ENCODE results near the gene MBD3L3.
"Not testable (repeated sequence)": the region's sequence is repeated elsewhere in the genome, so short reads cannot be mapped to it uniquely, and the experiment has no call there.

Gene MBD3L3

GRCh38 chr19:7041563-7041962 is 16.9 kb downstream of the MBD3L3 start:
- DNase-seq (ENCODE audit: low read depth); H3K4me3 ChIP-seq (ENCODE audit: low read depth, low read length): not testable (repeated sequence)

GRCh38 chr19:7040079-7040478 is 18.4 kb downstream of the MBD3L3 start, which contains the start of gene MBD3L4:
TSS of gene MBD3L4 (minus strand) at chr19:7040179. CDS start at chr19:7040144, 35 bp downstream.
- DNase-seq (ENCODE audit: low read depth) = not testable (repeated sequence)

GRCh38 chr19:7030278-7030677 is 28.2 kb downstream of the MBD3L3 start, which contains the start of gene MBD3L5:
TSS of gene MBD3L5 (plus strand) at chr19:7030578. CDS start at chr19:7030612, 34 bp downstream.
- H3K4me3 ChIP-seq (ENCODE audit: low read depth, low read length); DNase-seq (ENCODE audit: low read depth): not testable (repeated sequence)

More at GRCh38 chr19:7040079-7040478, 18.4 kb downstream of the MBD3L3 start, which contains the start of gene MBD3L4:
- not testable (repeated sequence) for H3K4me3 ChIP-seq (ENCODE audit: low read depth, low read length)

- DNase-seq (ENCODE audit: low read depth) = not testable (repeated sequence)
Observed at GRCh38 chr19:7028790-7029189, 29.7 kb downstream of the MBD3L3 start.

GRCh38 chr19:7021331-7021730 is 37.1 kb downstream of the MBD3L3 start, which contains the start of gene MBD3L2B:
TSS of gene MBD3L2B (minus strand) at chr19:7021431. CDS start at chr19:7021397, 34 bp downstream.
- H3K4me3 ChIP-seq (ENCODE audit: low read depth, low read length); DNase-seq (ENCODE audit: low read depth): not testable (repeated sequence)

More at GRCh38 chr19:7028790-7029189, 29.7 kb downstream of the MBD3L3 start:
- not testable (repeated sequence) for H3K4me3 ChIP-seq (ENCODE audit: low read depth, low read length)

GRCh38 chr19:7018828-7019227 is 39.6 kb downstream of the MBD3L3 start:
- no peak overlapping the region for H3K4me3 ChIP-seq (ENCODE audit: low read depth, low read length)
- no peak for DNase-seq (ENCODE audit: low read depth)
- no peak for TF ChIP-seq POLR2A (IDR thresholded peaks at IDR 0.05; ENCODE audit: extremely low read depth, insufficient read length)
- TF ChIP-seq MAX (IDR thresholded peaks at IDR 0.05; ENCODE audit: low read depth, low read length) = no peak
- no peak for TF ChIP-seq CTCF (IDR thresholded peaks at IDR 0.05; ENCODE audit: low read depth, low read length)
- TF ChIP-seq MYC (IDR thresholded peaks at IDR 0.05; ENCODE audit: low read depth, low read length) = no peak

- DNase-seq (ENCODE audit: low read depth) = peak; percentile 61
- TF ChIP-seq POLR2A (IDR thresholded peaks at IDR 0.05; ENCODE audit: extremely low read depth, insufficient read length) (no peak), CTCF (IDR thresholded peaks at IDR 0.05; ENCODE audit: low read depth, low read length) (no peak), MAX (IDR thresholded peaks at IDR 0.05; ENCODE audit: low read depth, low read length) (peak; percentile 89), MYC (IDR thresholded peaks at IDR 0.05; ENCODE audit: low read depth, low read length) (peak; percentile 64; the same call in 1 of the 2 replicates)
Observed at GRCh38 chr19:7013678-7014077, 44.8 kb downstream of the MBD3L3 start.

GRCh38 chr19:7010722-7011593 is 47.5 kb downstream of the MBD3L3 start:
- no peak overlapping the region for H3K4me3 ChIP-seq (ENCODE audit: low read depth, low read length)
- DNase-seq (ENCODE audit: low read depth) = no peak
- no peak for TF ChIP-seq MYC (IDR thresholded peaks at IDR 0.05; ENCODE audit: low read depth, low read length)
- no peak for TF ChIP-seq POLR2A (IDR thresholded peaks at IDR 0.05; ENCODE audit: extremely low read depth, insufficient read length)
- TF ChIP-seq MAX (IDR thresholded peaks at IDR 0.05; ENCODE audit: low read depth, low read length) = no peak
- no peak for TF ChIP-seq CTCF (IDR thresholded peaks at IDR 0.05; ENCODE audit: low read depth, low read length)

More at GRCh38 chr19:7013678-7014077, 44.8 kb downstream of the MBD3L3 start:
- H3K4me3 ChIP-seq (ENCODE audit: low read depth, low read length) = no peak overlapping the region
